ENCODE measurements around the gene CCDC146. TPM values are rescaled to one million over a fixed set of nuclear protein-coding genes. Genes with fewer than 3 reads are reported as not detected.
"Not testable (repeated sequence)": the region's sequence is repeated elsewhere in the genome, so short reads cannot be mapped to it uniquely, and the experiment has no call there.

CCDC146 gene
- total RNA-seq, 1 experiment from 2014 or later, result 14.6 TPM

DNA sequence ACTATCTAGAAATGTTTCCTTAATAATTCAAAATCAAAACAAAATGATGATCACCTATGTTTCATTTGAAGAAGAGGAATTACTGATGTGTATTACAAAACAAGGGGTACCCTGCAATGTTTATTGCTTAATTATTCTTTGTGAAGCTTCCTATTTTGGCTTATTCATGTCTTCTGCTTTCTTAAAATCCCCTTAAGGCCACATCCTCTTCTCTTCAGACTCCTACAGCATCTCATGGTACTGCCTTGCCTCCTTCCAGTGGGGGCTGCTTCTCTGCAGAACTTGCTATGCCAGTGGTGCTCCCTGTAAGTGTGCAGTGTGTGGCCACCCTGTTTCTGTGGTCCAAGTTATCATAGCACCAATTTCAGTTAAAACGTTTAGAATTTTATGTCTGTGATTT lies 35.0 kb downstream of the CCDC146 start:
- H3K9ac ChIP-seq (ENCODE audit: low read length), result no peak overlapping the region
- H3K9me2 ChIP-seq (replicated peaks; ENCODE audit: insufficient read depth, low read length), result no peaks in the 10 kb centered on the region
- no peaks in the 10 kb centered on the region for H4K20me1 ChIP-seq (ENCODE audit: insufficient read depth, low read depth, low read length)
- H3K4me1 ChIP-seq (ENCODE audit: low read length), result no peaks in the 10 kb centered on the region
- H3K4me2 ChIP-seq (ENCODE audit: low read depth, low read length, poor library complexity, severe bottlenecking), result no peak overlapping the region
- H3K4me3 ChIP-seq (ENCODE audit: low read length), result no peak overlapping the region
- H3K36me3 ChIP-seq (ENCODE audit: insufficient read depth, low read length), result no peaks in the 10 kb centered on the region
- H2AFZ ChIP-seq (ENCODE audit: low read length), result no peak overlapping the region
- no peaks in the 10 kb centered on the region for H3K9me3 ChIP-seq (ENCODE audit: low read length)
- DNase-seq, result no peak
- H3K79me2 ChIP-seq (ENCODE audit: low read length), result no peaks in the 10 kb centered on the region
- H3K27me3 ChIP-seq (ENCODE audit: low read length), result no peaks in the 10 kb centered on the region
- no peak overlapping the region for H3K27ac ChIP-seq (ENCODE audit: low read length)

DNA sequence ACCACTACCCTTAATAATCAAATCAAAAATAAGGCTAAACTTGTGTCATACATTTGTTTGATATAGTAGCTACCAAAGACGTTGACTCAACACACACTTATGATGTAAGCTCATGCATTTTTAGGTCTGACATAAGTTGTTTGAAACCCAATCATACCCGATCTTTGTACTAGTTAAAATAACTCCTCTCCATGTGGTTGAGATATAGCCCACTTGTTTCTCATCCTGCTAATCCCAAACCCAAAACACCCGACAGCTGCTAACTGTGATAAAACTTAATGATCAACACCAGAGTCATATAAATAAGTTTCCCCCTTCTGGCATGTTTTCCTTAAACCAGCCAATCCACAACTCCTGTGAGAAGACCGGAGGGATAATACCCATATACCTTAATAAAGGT lies 48.7 kb downstream of the CCDC146 start:
- not testable (repeated sequence) for H3K9ac ChIP-seq (ENCODE audit: low read length); H3K9me2 ChIP-seq (replicated peaks; ENCODE audit: insufficient read depth, low read length); H3K4me2 ChIP-seq (ENCODE audit: low read depth, low read length, poor library complexity, severe bottlenecking); H3K4me3 ChIP-seq (ENCODE audit: low read length); H2AFZ ChIP-seq (ENCODE audit: low read length); H3K36me3 ChIP-seq (ENCODE audit: insufficient read depth, low read length); H3K79me2 ChIP-seq (ENCODE audit: low read length); H3K27ac ChIP-seq (ENCODE audit: low read length); H3K4me1 ChIP-seq (ENCODE audit: low read length); H3K9me3 ChIP-seq (ENCODE audit: low read length); DNase-seq; H4K20me1 ChIP-seq (ENCODE audit: insufficient read depth, low read depth, low read length); H3K27me3 ChIP-seq (ENCODE audit: low read length)

DNA sequence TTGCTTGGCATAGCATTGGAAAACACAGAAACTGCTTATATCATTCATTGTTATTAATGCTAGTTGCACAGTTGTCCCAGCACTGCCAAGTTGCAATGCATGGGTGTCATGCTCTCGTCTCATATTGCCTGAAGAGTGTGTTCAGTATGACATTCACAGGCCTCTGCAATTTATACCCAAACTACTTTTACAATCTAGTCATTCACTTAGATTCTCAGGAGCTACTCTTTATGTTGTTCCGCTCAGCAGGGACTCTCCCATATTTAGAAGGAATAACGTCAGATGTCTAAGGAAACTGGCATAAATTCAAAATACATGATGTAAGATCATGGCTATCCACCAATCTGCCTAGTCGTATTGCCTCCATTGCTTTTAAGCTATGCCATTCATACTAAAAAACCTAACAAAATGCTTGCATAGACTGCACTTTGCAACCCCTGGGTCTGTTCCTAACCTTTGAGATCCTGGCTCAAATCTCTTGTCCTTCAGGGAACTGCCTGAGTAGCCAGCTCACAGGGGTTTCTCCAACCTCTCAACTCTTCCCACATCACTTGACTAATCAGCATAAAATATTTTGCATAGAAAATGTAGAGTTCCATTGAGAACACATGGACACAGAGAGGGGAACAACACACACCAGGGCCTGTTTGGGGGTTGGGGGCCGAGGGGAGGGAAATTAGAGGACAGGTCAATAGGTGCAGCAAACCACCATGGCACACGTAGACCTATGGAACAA lies 50.2 kb downstream of the CCDC146 start:
- not testable (repeated sequence) for H3K27ac ChIP-seq (ENCODE audit: low read length); H3K4me1 ChIP-seq (ENCODE audit: low read length); H3K27me3 ChIP-seq (ENCODE audit: low read length); H3K79me2 ChIP-seq (ENCODE audit: low read length); H3K9me2 ChIP-seq (replicated peaks; ENCODE audit: insufficient read depth, low read length); H3K36me3 ChIP-seq (ENCODE audit: insufficient read depth, low read length); H3K9me3 ChIP-seq (ENCODE audit: low read length); DNase-seq; H3K9ac ChIP-seq (ENCODE audit: low read length); H2AFZ ChIP-seq (ENCODE audit: low read length); H3K4me3 ChIP-seq (ENCODE audit: low read length); H3K4me2 ChIP-seq (ENCODE audit: low read depth, low read length, poor library complexity, severe bottlenecking); H4K20me1 ChIP-seq (ENCODE audit: insufficient read depth, low read depth, low read length)

DNA sequence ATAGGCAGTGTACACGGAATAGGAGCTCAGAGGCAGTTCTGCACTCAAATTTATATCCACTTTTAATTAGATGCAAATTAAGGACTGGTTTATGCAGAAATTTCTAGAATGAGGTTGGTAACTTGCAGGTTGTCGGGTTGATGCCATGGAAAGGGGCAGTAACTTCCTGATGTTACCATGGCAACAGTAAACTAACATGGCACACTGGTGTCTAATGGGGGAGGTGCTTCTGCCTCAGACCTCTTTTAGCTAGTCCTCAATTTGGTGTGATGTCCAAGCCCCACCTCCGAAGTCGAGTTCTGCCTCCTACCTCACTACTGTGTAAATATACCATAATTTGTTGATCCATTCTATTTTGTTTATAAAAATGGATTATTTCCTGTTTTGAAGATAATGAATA lies 52.0 kb downstream of the CCDC146 start:
- H3K9ac ChIP-seq (ENCODE audit: low read length); H2AFZ ChIP-seq (ENCODE audit: low read length); H3K4me2 ChIP-seq (ENCODE audit: low read depth, low read length, poor library complexity, severe bottlenecking); DNase-seq; H3K27me3 ChIP-seq (ENCODE audit: low read length); H3K9me2 ChIP-seq (replicated peaks; ENCODE audit: insufficient read depth, low read length); H3K9me3 ChIP-seq (ENCODE audit: low read length); H3K27ac ChIP-seq (ENCODE audit: low read length); H3K4me1 ChIP-seq (ENCODE audit: low read length); H3K79me2 ChIP-seq (ENCODE audit: low read length); H3K36me3 ChIP-seq (ENCODE audit: insufficient read depth, low read length); H4K20me1 ChIP-seq (ENCODE audit: insufficient read depth, low read depth, low read length); H3K4me3 ChIP-seq (ENCODE audit: low read length): not testable (repeated sequence)

DNA sequence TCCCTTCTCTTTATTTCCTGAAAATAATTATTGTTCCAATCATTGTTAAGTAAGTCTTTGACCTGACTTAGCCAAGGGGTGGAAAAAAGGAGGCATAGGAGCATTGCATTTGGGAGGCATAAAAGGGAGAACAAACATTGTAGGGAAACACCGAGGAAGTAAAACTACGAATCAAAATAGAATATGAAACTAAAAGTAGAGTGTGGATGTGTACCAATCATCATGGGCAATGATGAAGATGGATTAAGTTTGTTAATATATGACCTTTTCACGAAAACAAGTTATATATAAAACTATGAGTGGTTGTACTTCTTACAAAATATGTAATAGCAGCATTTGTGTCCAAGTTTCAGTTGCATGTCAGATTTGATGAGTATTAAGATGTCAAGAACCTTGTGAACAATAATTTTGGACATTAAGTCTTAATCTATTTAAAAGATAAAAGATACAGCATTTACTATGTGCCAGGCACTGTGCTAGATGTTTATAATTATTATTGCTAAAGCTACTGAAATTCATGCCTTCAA lies 52.9 kb downstream of the CCDC146 start:
- H4K20me1 ChIP-seq (ENCODE audit: insufficient read depth, low read depth, low read length); H2AFZ ChIP-seq (ENCODE audit: low read length); H3K27ac ChIP-seq (ENCODE audit: low read length); H3K9ac ChIP-seq (ENCODE audit: low read length); H3K4me3 ChIP-seq (ENCODE audit: low read length); H3K27me3 ChIP-seq (ENCODE audit: low read length); H3K9me3 ChIP-seq (ENCODE audit: low read length); H3K79me2 ChIP-seq (ENCODE audit: low read length); DNase-seq; H3K36me3 ChIP-seq (ENCODE audit: insufficient read depth, low read length); H3K9me2 ChIP-seq (replicated peaks; ENCODE audit: insufficient read depth, low read length); H3K4me2 ChIP-seq (ENCODE audit: low read depth, low read length, poor library complexity, severe bottlenecking); H3K4me1 ChIP-seq (ENCODE audit: low read length): not testable (repeated sequence)

DNA sequence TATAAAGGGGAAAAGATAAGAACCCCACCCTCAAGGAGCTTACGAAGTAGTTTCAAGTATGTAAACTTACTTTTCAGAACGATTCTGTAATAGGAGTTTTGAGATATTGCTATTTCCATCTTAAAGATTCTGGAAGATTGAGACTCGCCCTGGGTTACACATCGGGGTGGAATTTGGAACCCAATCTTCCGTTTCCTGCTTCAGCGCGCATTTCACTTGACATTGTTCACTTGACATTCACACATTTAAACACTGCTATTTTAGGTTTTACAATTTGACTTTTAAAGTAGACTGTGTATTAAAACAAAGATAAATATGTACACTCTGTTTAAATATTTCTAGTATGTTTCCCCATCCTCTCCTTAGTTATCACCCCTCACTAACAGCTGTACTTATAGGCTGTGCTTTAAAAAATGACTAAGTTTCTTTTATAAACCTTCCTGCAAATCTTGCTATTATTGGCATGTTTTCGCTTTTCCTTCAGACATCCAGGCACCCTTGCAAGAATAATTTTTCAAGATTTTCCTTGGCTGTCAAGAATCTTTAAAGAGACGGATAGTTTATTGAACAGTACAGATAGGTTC lies 55.0 kb downstream of the CCDC146 start:
- not testable (repeated sequence) for DNase-seq; H3K27ac ChIP-seq (ENCODE audit: low read length); H3K4me1 ChIP-seq (ENCODE audit: low read length); H2AFZ ChIP-seq (ENCODE audit: low read length); H3K79me2 ChIP-seq (ENCODE audit: low read length); H3K9me3 ChIP-seq (ENCODE audit: low read length); H3K9ac ChIP-seq (ENCODE audit: low read length); H3K4me2 ChIP-seq (ENCODE audit: low read depth, low read length, poor library complexity, severe bottlenecking); H3K9me2 ChIP-seq (replicated peaks; ENCODE audit: insufficient read depth, low read length); H4K20me1 ChIP-seq (ENCODE audit: insufficient read depth, low read depth, low read length); H3K36me3 ChIP-seq (ENCODE audit: insufficient read depth, low read length); H3K27me3 ChIP-seq (ENCODE audit: low read length); H3K4me3 ChIP-seq (ENCODE audit: low read length)

DNA sequence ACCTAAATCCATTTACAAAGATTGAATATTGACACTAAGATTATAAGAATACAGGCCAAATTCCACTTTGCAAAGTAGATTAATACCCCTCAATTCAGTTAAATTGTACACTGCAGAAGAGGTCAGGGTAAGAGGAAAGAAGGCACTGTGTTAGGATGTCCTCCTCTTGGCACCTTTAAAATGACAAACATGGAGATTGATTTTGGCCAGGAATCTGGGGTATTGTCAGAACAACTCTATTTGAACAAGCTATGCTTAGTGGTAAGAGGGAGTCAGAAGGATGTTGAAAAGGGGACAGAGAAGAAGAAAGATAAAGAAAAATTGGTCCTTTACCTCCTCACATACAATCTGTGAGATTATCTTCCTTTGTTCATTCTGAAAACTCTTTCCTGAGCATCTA lies 55.6 kb downstream of the CCDC146 start:
- H3K9ac ChIP-seq (ENCODE audit: low read length); H3K4me3 ChIP-seq (ENCODE audit: low read length); H3K9me2 ChIP-seq (replicated peaks; ENCODE audit: insufficient read depth, low read length); H3K9me3 ChIP-seq (ENCODE audit: low read length); H3K79me2 ChIP-seq (ENCODE audit: low read length); H3K4me1 ChIP-seq (ENCODE audit: low read length); DNase-seq; H4K20me1 ChIP-seq (ENCODE audit: insufficient read depth, low read depth, low read length); H2AFZ ChIP-seq (ENCODE audit: low read length); H3K36me3 ChIP-seq (ENCODE audit: insufficient read depth, low read length); H3K27ac ChIP-seq (ENCODE audit: low read length); H3K27me3 ChIP-seq (ENCODE audit: low read length); H3K4me2 ChIP-seq (ENCODE audit: low read depth, low read length, poor library complexity, severe bottlenecking): not testable (repeated sequence)

DNA sequence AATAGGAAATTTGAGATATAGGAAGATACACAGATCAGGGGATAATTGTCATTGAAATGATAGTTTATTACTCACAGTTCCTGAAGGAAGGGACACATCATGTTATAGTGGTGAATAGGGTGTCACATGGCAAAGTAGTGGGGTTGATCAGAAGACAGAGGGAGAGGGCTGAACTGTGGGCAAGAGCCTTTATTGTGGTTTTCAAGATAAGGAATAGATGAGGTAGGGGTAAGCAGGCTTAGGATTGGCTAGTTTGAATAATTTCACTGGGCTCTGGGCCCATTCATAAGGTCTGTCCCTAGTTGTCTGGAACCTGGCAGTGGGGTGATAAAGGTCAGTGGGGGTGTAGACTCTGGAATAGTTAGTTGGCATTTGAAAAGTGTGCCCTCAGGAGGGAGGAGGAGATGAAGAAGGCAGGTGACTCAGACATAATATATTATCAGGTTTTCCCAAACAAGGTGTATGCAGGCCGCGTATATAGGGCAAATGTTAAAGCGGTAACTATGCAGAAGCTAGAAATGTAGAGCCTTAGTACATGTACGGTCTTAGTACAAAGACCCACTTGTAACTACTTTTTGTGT lies 58.7 kb downstream of the CCDC146 start:
- no peaks in the 10 kb centered on the region for H3K79me2 ChIP-seq (ENCODE audit: low read length)
- H3K9me3 ChIP-seq (ENCODE audit: low read length), result no peaks in the 10 kb centered on the region
- no peak for DNase-seq
- H3K27me3 ChIP-seq (ENCODE audit: low read length), result no peaks in the 10 kb centered on the region
- H3K36me3 ChIP-seq (ENCODE audit: insufficient read depth, low read length), result no peaks in the 10 kb centered on the region
- no peaks in the 10 kb centered on the region for H3K4me1 ChIP-seq (ENCODE audit: low read length)
- H4K20me1 ChIP-seq (ENCODE audit: insufficient read depth, low read depth, low read length), result no peaks in the 10 kb centered on the region
- H3K4me2 ChIP-seq (ENCODE audit: low read depth, low read length, poor library complexity, severe bottlenecking), result no peak overlapping the region
- no peak overlapping the region for H3K4me3 ChIP-seq (ENCODE audit: low read length)
- no peak overlapping the region for H2AFZ ChIP-seq (ENCODE audit: low read length)
- no peak overlapping the region for H3K9ac ChIP-seq (ENCODE audit: low read length)
- no peak overlapping the region for H3K27ac ChIP-seq (ENCODE audit: low read length)
- no peaks in the 10 kb centered on the region for H3K9me2 ChIP-seq (replicated peaks; ENCODE audit: insufficient read depth, low read length)

Data from Karpas-422 (cell line).